Stimulated activated CD4-positive, alpha-beta T cell treated with anti-CD3 and anti-CD28 coated beads, Interleukin-12 subunit alpha, Interleukin-12 subunit beta, amount 100 ng/mL, for 24 hours (primary cell): ENCODE data around the gene CFAP92.

Experiments
- DNase-seq, 2 experiments: peaks; one replicate each; pipeline ENCODE4 v3.0.0-alpha.2; 2020; ENCODE audit warnings: low read depth in 2 of 2

The CFAP92 gene

DNA sequence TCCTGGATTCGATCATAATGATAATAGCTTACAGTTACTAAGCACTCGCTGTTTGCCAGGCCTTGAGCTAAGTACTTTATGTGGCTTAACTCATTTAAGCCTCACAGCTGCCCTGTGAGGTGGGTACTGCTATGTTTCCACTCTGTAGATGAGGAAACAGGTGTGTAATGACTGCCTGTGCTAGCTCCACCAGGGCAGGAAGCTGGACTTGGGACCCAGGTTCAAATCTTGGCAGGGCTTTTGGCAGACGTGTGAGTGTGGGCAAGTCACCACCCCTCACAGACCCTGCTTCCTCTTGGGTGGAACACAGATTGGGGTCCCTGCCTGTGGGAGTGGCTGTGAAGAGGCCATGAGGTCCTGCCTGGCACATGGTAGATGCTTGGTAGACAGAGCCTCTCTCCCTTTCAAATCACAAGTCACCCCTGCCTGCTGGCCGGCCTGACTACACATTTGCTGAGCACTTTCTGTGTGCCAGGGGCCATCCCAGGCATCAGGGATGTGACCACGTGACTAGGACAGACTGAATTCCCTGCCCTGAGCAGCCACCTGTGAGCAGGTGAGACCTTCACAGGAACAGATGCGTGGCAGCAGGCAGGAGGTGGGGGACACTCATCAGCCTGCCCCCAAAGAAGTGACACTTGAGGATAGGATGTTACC, 10.9 kb upstream of the CFAP92 start:
- DNase-seq: no peak

DNA sequence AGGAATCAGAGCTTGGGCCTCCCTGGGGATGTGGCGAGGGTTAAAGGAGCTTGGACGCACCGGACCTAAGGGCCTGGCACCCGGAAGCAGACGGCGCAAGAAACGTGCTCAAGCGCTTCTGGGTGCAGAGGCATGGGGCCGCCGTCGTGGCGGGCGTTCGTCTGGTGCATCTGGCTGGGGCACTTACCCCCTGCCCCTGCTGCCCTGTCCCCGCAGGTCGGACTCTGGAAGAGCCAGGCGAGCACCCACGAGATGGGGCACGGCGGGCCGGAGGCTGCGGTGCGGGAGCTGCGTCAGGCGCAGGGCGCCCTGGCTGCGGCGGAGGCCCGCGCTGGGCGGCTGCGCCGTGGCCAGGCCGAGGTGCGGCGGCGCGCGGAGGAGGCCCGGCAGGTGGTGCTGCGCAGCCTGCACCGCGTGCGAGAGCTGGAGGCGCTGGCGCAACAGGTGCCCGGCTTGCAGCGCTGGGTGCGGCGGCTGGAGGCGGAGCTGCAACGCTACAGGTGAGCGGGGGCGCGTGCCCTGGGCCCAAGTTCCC, 9.8 kb upstream of the CFAP92 start:
- no peak for DNase-seq

DNA sequence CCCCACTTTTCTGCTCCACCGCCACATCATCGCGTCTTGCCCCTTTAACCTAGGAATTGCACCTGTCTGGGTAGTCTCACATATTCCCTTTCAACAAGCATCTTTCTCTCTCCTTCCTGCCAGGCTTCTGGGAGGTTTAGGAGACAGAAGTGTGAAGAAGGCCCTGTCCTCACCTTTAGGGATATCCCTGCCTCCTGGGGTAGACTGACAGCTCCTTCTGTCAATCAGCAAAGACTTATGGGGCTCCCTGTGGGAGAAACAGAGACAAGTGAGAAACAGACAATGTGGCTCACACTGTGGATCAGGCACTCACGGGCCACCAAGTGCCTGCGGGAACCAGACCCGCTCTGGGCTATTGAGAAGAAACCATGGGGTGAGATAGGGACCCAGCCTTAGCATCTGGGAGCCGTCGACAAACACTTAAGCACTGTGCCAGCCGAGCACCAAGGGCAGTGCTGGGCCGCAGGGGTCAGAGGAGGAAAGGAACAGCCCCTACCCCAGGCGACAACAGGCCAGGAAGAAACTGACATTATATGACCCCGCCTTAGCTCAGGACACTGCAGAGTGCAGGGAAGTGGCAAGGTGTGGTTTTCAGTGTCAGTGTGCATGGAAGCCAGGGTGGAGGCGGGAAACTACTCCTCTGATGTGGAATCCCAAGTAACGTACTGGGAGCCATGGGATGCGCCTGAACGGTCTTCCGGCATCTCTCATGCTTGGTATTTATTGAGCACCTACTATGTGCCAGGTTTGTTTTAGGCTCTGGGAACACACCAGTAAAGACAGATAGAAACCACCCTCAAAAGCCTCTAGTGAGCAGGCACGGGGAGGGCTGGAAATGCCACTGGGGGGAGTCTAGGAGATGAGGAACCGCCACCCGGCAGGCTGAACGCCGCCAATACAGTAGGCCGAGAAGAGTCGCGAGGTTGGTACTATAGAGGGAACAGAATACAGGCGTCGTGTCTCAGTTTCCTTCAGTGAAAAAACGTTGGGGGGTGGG, 9.0 kb upstream of the CFAP92 start:
- no peak for DNase-seq

DNA sequence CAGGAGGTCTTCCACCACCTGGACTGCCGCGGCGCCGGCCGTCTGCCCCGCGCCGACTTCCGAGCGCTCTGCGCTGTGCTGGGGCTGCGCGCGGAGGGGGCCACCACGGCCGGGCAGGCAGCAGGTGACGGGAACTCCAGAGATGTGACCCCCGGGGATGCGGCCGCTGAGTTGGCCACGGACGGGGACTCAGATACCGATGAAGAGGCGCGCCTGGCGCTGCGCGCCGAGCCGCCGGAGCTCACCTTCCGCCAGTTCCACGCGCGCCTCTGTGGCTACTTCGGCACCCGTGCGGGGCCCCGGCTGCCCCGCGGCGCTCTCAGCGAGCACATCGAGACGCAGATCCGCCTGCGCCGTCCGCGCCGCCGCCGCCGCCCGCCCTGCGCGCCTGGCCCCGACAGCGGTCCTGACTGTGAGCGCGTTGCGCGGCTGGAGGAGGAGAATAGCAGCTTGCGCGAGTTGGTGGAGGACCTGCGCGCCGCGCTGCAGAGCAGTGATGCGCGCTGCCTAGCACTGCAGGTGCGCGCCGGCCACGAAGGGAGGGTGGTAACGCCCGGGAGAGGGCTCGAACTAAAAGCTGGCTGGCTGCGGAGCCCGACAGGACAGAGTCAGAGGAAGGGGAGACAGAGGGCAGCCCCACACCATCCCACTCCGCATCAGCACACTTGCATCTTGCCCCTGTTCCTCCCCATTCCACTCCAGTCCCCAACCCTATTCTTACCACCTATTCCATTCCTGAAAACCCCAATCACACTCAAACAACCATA, 8.1 kb upstream of the CFAP92 start:
- peak in 1 of 2 experiments; percentile 37 for DNase-seq

DNA sequence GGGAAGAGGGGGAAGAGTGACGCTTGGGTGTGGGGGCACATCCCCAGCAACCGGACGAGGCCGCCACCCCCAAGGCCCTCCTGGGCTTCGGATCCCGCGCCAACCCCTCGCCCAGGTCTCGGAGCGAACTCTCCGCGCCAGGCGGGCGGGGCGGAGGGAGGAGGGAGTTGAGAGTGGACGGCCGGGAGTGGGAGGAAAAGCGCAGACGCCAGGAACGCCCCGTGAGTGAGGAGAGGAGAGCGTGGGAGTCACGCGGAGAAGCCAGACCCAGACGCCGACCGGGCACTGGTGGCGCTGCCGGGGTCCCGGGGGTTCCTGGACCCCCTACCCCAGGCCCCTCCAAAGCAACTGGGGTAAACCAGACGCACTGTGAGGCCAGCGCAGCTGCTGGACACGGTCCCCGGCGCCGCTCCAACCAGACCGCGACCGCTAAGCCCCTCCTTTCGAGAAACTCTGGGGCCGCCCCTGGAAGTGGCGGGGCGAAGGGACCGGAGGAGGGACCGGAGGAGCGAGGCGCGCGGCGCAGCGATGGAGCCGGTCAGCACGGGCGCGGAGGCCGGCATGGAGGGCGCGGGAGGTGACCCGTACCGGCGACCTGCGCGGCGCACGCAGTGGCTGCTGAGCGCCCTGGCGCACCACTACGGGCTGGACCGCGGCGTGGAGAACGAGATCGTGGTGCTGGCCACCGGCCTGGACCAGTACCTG, 7.4 kb upstream of the CFAP92 start, which contains the start of gene EFCC1:
Gene EFCC1, plus strand, starts transcription at position 204 of the 705 bp plus-strand sequence. Its CDS starts 325 bp downstream, at position 529.
- DNase-seq: no peak

DNA sequence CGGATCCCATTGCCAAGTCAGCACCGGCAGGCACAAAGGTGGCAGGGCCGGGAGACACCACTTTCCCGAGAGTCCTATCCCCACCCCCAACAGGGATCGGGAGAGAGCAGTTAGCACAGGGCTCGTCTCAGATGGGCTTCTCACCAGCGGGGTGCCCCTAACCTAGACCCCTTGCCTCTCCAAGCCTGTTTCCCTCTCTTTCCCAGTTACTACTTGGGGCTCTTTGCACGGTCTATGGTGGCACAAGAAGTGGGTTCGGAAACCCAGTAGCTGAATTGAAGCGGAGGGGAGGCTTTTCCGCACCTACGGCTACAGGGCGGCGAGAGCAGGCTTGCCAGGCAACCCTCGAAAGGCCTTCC, 6.8 kb upstream of the CFAP92 start:
- DNase-seq: no peak

DNA sequence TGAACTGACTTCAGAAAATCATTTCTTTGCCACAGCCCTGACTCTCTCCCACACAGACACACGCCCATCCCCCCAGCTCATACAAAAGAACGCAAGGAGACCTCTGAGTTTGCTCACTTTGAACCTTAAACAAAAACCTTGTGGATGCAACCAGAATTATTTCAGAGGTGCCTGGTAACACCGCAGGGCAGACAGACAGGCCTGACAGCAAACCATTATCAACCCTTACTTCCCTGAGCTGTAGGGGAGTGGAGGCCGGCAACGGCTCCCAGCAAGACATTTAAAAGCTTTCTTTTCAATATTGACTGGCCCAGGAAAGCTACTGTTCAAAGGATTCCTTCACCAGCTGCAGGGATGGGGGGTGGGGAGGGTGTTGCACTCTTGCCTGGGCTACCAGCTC, 5.2 kb upstream of the CFAP92 start:
- DNase-seq: no peak

DNA sequence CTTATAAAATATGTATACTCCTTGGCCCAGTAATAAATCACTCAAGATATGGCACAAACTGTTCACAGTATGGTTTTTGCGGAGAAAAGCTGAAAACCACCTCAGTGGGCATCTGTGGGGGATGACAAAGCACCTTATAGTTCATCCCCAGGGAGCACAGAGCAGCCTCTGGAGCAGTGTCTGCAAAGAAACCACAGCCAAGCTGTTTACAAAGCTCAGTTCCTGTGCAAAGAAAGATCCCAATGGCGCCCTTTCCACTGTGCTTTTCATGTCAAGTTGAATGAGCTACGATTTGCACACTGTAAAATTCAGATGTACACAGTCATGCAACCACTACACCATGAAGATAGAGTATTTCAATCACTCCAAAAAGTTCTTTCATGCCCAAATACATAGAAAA, 4.7 kb upstream of the CFAP92 start:
- DNase-seq: no peak

DNA sequence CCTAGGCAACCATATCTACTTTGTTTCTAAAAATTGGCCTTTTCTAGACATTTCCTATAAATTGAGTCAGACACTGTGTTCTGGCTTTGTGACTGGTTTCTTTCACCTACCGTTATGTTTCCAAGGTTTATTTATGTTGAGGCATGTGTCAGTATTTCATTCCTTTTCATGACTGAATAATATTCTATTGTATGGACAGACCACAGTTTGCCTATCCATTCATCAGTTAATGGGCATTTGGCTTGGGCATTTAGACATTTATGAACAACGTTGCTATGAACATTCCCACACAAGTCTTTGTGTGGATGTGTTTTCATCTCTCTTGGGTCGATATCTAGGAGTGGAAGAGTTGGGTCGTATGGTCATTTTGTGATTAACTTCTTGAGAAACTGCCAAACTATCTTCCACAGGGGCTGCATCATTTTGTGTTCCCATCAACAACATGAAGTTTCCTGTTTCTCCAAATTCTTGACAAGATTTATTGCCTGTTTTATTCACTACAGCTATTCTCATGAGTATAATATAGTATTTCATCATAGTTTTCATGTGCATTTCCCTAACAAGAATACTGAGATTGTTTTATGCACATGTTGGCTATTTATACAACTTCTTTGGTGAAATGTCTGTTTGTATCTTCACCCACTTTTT, 3.7 kb upstream of the CFAP92 start:
- no peak for DNase-seq

DNA sequence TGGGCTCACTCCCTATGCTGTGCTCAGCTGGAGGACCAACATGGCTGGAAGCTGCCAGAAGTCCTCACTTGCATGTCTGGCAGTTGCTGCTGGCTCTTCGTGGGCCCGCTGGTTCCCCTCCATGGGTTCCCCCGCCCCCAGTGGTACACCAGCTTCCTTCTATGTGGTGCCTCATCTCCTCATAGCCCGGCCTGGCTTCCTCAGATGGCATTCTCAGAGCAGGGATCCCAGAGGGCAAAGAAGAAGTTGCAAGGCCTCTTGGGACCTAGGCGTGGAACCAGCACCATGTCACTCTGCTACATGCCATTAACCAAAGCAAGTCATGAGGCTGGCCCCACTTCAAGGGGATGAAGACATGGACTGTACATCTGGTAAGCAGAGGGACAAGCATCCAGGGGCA, 2.9 kb upstream of the CFAP92 start:
- DNase-seq: no peak

DNA sequence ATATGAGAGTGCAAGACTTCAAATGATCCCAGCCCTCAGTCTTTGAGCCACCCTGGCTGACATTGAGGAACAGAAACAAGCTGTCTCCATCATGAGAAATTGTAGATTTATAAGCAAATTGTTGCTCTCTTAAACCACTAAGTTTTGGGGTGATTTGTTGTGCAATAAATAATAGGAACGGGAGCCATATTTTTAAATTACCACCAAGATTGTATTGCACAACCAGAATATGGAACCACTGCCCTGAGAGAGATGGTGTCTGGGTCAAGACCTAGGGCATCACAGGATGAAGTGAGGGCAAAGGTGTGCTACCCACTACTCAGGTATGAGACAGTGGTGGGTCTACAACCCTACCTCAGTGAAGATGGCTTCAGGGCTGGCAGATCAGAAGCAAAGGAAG, 2.3 kb upstream of the CFAP92 start:
- no peak for DNase-seq

DNA sequence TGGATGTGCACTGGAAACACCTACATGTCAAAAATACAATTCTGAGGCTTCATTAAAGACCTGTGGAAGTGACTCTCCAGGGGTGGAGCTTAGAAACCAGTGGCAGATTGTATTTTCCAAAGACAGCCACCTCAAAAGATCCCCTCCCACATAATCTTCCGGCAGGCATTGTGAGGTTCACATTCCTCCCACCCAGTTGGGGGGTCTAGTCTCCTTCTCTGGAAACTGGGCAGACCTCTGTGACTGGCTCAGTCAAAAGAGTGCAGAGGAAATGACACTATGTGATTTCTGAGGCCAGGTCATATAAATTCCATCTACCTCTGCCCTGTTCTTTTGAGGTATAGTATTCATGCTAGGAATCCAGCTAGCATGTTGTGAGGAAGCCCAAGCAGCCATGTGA, 1.9 kb upstream of the CFAP92 start:
- no peak for DNase-seq

DNA sequence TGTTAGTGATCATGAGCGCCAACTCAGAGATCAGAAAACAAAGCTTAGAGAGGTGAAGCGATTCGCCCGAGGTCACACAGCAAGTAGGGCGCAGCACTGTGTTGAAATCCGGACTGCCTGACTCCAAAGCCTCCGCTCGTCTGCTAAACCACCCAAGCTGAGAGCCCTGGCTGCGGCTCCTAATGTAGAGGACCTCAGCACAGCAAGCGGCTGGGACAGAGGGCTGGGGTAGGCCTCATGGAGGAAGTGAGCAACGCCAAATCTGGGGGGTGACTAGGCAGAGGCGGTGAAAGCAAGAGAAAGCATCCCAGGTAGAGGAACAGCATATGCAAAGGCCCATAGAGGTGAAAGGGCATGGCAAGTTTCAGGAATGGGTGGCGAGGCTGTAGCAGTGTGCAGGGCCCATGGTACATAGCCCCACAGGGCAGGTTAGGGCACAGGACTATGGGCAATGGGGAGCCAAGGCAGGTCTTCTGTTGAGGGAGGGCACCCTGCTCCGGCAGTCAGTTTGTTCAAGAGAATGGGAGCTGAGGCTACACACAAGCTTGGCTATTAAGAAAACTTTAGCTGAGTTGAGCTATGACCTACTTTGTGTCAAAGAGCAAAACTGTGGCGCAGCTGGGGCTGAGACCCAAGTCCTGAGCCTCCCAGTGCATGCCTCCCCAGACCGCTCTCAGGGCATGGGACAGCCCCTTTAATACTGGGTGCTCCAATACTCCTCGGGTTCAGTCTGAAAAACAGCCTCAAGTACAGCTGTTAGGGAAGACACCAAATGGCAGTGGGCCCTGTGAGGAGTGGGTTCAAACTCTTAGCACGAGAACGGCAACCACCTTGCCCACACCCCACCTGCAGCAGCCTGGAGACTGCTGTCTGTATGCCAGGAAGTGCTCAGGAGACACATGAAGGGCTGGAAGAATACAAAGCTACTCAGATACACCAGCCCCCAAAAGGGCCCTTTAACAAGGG, 988 bp upstream of the CFAP92 start:
- no peak for DNase-seq

DNA sequence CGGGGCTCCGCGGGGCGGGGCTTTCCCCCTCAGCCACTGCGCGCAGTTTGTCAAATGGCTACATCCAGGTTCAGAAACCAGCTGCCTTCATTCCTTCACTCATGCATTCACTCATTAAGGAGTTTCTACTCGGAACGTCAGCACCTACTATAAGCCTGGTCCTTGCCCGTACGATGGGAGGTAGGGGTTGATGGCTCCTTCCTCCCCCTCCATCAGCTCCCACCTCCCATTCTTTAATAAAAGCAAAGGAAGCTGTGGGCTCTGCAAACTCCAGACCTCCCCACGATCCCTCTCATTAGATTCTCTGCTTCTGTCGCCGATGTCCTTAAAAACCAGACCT, 267 bp upstream of the CFAP92 start:
- DNase-seq: no peak

DNA sequence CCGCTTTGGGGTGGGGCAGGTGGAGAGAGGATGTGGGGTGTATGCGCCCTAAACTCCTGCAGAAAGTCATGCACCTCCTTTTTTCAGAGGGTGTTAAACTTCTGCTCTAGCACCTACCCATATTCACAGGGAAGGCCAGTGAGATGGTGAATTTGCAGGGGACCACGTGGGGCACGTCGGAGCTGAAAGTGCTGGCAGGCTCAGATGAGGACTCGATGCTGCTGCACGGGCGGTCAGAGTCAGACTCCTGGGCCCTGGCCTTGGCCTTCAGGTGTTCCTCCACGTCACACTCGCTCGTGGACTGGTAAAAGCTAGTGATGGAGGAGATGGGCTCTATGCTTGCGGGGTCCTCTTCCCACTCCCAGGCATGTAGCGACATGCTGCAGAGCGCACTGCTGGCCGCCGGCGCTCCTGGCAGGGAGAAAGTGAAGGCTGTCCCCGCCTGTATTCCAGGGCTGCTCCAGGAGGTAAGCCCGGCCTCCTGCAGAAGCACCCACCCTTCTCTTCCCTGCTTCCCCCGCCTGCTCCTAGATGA, 883 bp downstream of the CFAP92 start:
- DNase-seq: no peak

DNA sequence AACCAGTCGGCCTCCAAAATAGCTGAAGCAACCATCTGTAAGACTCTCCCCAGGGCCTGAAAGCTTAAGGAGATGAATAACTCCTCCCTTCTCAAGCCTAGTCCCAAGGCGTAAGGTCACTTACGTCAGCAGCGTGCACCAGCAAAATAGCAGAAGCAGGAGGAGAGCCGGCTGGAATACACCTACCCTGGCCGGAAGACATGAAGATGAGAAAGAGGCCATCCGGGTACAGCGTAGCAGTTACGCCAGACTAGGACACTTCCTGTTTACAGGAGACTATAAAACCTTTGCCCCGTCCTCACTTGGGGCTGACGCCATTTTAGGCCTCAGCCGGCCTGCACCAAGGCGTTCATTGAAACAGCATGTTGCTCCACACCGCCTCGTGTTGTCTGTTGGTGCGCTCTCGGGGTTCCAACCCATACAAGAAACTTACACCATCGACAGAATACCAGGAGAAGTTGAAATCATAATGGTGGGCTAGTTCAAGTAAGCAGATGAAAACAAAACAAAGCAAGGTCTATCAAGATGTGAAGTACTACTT, 2.5 kb downstream of the CFAP92 start:
- no peak for DNase-seq

DNA sequence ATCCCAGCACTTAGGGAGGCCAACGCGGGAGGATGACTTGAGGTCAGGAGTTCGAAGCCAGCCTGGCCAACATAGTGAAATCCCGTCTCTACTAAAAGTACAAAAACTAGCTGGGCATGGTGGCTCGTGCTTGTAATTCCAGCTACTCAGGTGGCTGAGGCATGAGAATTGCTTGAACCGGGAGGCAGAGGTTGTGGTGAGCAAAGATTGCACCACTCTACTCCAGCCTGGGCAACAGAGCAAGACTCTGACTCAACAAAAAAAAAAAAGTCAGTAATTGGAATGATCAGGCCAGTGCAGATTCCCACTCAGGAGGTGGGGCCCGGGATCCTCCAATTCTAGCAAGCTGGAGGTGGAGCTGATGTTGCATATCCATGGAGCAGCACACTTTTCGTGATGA, 5.6 kb downstream of the CFAP92 start:
- no peak for DNase-seq

DNA sequence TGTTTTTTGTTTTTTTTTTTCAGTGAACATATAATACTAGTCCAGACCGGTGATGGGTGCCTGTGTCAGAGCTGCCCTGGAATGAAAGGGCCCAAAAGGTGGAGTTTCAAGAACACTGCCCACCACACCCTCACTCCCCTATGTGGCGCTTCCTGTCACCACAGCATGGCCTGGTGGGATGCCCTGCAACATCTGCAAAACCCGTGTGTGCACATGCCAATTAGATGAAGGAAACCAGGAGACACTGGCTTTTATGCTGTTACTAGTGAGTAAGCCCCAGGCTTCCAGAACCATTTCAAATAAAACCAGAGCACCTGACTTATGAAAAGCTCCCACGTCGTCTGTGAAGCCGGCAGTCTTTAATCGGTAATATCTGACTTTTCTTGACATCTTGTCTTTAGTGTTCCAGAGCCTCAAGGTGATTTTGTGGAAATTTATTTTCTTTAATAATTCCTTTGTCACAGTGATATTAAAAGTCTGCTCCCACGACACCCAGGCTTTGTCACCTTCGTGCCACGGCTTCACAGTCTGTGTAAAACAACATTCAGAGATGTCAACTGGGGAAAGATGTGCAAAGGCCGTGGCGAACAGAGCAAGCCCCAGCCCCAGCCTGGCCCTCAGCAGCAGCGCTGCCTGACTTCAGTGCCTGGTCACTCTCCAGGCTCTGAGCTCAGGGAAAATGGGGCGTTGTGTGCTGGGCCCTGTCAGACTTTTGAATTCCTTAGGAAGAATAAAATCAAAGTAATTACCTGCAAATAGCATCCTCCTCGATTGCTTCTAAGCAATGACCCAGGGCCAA, 6.4 kb downstream of the CFAP92 start:
- no peak for DNase-seq
